ENCODE data around the gene NUDT17.
A peak's percentile ranks its signal among the peaks of the same experiment; 100 is the strongest.

NUDT17 gene

DNA sequence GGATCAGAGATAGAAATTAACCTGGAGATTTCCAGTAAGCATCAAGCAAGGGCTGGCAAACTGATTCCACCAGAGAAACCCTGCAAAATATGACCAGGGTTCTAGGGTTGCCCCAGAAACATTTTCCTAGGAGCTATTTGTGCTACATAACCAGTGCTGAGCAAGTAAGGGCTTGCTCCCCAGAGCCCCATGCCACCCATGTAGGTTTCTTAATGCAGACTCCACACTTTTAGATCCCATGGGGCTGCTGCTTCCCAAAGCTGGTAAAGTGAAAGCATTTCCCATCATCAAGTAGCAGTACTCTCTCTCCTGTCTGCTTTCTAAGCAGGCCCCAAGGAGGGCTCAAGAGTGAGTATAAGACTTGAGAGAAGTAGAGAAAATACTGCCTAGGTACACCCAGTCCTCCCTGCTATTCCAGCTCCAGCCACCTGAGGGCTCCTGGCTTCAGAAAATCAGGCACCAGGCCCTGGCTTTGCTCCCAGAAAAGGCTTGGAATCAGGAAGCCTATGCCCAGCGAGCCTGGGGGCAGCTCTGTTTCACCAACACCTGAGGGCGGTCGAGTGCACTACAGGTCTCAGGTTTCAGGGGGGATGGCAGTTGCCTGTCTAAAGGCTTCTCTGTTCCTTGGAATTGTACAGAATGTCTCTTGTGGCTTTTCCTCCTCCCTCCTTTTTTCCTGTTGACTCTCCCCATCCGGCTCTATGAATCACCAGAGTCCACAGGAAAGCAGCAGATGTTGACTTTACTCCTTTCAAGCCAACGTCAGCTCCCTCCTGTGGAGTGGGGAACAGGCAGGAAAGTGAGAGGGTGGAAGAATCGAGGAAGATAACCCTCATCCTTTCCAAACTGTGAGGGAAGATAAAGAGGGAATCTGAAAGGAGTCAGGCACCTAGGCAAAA, 46.4 kb downstream of the NUDT17 start:
- DNase-seq = peak; percentile 57

GRCh38 chr1:145892486-145893087, 47.2 kb downstream of the NUDT17 start:
- DNase-seq = no peak

DNA sequence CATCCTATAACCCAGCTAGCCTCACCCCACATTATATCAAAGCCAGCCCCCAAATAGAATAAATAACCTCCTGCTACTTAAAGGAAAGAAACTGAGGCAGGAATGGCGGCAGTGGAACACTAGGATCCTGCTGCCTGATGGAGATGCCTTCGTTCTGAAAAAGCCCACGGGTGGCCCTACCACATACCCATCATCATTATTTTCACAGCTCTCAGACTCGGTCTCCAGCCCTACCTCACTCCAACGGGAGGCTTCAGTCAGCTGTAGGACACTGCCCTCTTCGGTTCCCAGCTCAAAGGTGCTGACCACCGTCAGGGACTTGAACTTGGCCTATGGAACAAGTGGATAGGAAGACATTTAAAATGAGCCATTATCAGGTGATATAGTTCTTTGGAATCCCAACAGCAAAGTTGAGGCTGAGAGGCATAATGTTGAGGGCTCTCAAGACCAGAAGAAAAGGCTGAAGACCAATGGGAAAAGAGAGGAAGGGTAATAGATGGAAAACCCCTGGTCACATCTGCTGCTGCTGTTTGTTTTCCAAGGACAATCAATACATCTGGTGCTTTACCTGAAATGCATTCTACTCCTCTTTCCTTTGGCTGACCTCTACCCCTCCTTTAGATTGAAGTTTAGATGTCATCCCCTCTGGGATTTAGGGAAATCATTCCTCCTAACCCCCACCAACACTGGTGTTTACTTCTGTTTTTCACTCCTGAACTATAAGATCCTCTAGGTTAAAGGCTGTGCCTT, 48.1 kb downstream of the NUDT17 start:
- no peak for DNase-seq

DNA sequence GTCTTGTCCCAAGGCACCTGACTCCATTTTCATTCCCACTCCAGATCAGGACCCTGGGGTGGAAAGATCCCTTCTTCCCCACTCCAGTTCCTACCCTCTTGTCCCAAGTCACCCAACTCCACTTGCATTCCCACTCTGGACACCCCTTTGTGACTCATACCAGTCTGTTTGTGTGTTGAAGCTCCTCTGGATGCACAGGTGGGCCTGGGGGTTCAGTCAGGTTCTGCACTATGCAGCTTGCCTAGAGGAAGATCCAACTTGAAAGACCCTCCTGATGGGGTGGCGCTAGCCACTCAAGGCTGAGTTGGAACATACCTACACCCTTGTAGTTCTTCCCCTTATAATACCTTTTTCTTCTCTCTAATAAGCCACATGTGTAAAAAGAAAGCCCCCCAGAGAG, 50.0 kb downstream of the NUDT17 start:
- DNase-seq = no peak

- no peak for DNase-seq
These were observed 52.5 kb downstream of the NUDT17 start for GRCh38 chr1:145897969-145898368.

Data from NCI-H524 treated with DMSO at 0.1 percent for 48 hours (cell line).